GM19193 (cell line): ENCODE results near the gene EML1.

Experiments used
- POLR2A ChIP-seq: IDR thresholded peaks from 4 replicates; pipeline ENCODE4 v1.6.1; 2011; ENCODE audit not compliant: insufficient read depth, insufficient read length; ENCODE audit errors: extremely low read depth

EML1 gene

DNA sequence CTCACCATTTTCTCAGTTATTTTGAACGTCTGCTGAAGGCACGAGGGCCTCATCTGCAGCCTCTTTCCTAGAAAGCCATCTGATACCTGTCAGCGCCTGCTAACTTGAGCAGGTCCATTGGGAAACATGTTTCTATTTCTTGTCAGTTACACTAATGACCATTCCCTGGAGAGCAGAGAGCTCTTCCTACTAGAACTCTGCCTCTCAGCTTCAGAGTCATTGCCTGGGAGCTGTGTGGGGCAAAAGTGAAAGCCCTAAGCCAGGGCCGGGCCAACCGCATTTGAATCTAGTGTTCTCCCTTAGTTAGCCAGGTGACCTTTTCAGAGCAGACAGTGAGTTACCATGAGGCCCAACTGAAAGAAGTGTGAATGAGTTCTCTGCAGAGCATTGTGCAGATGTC, 135.8 kb downstream of the EML1 start:
- no peak for TF ChIP-seq POLR2A

DNA sequence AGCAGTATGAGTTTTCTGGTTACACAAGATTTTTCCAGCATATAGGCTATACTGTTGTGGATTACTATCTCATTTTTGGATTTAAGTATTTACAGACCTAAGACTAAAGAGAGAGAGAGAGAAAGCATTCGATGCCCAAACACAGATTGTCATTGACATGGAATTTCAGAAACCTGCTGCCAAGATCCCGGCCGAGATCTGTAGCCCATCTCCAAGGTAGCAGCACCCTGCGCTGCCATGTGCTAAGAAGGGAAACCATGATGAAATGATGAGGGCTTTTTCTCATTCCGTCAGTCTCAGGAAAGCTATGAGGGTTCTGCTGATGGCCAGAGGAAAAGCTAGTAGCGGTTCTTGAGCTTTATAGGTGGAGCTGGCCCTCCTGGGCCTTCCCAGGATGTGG, 136.4 kb downstream of the EML1 start:
- TF ChIP-seq POLR2A = no peak

DNA sequence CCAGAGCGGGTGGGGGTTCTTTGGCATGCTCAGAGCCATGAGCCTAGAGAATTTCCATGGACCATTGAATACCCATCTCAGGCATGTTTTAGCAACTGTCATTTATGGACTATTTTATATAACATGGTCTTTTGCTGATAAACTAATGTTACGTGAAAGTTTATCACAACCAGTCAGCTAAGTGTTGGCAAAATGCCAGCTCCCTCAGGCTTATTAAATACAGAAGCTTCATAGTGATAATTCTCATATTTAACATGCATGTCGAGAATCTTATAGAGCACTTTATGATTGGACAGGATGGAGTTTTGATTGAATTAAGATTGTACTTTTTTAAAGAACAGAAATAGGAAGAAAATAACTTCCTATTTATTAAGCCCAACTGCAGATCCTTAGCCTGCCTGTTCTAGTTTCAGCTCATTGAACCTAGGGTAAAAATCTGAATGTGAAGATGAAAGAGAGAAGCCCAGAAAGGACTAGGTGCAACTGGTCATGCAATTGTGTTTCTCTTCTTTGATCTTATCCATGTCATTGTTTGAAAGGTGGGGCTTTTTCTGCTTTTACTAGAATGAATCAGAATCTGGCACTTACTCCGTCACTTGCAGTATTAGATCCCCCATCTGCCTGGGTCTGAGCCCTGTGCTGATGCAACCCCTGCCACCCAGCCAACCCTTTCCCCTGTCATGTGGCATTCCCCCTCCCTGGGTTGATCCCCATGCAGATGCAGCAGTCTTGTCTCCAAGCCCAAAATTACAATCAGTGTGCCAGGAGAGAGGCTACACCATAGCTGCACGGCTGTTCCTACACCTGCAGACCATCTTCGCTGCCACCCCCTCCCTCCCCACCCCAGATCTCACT, 137.4 kb downstream of the EML1 start:
- no peak for TF ChIP-seq POLR2A

DNA sequence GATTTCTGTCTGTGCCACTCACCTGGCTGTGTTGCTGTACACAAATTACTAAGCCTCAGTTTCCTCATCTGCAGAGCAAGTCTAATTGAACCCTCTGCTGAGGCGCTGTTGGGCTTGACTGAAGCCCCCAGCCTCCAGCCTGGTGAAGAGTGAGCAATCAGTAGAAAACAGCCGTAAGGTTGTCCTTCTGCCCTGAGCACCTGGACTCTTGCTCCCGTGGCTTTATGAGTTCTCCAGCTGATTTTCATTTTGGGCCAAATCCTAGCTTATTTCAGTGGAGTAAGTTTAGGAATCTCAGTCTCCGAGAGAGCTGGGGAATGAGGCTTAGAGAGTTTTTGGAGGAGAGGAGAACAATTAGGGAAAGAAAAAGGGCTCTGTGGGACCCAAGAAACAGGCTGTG, 138.1 kb downstream of the EML1 start:
- no peak for TF ChIP-seq POLR2A

DNA sequence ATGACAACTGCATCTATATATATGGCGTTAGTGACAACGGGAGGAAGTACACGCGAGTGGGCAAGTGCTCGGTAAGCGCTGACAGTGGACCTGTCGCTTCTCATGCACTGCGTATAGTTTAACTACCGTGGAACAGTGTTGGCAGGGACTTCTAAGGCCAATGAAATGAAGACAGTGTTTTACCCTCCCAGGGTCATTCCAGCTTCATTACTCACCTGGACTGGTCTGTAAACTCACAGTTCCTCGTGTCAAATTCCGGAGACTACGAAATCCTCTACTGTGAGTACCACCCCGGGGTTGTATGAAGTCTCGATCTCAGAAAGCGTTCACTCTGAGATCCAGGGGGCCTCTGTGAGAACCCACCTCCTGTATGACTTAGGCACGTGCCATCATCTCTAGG, 142.8 kb downstream of the EML1 start:
- no peak for TF ChIP-seq POLR2A

DNA sequence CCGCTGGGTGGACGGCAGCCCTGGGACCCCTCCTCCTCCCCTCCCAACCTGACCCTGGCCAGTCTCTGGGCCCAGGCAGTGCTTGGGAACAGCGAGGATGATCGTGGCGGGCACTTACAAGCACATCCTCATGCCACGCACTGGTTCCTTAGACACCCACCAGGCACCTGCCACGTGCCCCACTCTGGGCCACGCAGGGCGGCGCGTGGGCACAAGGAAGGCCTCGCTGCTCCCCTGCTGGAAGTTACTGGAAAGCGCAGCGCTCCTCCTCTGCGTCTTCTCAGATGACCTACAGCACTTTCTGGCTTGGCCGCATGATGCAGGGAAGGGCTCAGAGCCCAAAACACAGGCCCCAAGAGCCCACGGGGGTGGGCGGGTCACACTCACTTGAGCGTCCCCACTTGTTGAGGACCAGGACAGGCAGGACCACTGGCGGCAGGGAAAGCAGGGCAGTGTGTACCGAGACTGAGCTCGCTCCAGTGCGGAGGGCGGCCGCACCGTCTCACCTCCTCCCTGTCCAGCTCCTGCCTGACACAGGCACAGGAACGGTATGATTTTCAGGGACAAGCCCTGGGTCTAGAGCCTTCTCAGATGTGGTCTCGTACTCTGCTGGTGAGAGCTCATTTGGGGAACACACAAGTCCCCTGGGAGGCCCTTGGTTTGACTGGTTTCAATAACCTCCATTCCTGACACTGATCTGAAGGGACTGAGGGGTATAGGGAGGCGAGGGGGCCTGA, 143.7 kb downstream of the EML1 start:
- TF ChIP-seq POLR2A = no peak

DNA sequence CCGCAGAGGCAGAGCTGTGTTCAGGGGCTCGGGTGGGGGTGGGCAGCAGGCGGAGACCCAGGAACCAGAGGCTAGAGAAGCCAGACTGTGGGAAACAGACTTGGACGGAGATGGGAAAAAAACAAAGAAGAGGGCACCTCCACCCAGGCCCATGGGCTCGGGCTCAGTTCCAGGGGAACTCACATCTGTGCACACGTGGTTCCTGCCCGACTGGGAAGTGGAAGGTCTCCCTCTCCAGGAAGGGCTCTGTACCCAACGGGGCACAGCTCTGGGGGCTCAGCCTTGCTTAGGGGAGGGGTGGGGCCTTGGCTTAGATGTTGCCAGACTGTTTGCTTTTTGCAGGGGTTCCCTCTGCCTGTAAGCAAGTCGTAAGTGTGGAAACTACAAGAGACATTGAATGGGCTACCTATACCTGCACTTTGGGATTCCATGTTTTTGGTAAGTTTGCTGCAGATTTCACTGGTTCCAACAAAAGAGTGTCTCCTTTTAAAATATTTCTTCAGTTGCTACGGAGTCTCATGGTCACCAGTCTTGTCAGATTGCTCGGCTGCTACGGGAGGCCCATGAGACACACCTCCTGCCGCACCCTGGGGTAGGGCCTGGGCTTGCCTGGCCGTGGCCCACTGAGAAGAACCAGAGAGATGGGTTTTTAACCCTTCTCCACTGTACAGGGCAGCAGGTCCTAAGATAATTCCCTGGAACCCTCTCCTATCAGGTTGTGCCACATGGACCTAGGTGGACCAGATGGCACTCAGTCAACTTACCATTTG, 144.4 kb downstream of the EML1 start:
- TF ChIP-seq POLR2A = no peak

DNA sequence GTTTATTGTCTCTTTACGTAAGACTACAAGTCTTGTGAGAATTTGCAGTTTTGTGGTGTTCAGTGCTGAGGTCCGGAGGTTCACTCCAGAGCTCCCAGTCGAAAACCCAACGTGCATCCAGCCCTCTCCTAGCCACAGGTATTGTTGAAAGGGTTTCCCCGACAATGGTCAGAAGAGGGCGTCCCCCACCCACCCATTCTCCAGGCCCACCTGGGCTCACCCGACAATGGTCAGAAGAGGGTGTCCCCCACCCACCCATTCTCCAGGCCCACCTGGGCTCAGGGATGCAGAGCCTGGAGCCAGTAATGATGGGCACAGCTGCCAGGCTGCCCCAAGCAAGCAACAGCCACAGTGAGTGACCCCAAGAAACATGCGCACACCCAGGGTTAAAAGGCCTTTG, 145.2 kb downstream of the EML1 start:
- no peak for TF ChIP-seq POLR2A

DNA sequence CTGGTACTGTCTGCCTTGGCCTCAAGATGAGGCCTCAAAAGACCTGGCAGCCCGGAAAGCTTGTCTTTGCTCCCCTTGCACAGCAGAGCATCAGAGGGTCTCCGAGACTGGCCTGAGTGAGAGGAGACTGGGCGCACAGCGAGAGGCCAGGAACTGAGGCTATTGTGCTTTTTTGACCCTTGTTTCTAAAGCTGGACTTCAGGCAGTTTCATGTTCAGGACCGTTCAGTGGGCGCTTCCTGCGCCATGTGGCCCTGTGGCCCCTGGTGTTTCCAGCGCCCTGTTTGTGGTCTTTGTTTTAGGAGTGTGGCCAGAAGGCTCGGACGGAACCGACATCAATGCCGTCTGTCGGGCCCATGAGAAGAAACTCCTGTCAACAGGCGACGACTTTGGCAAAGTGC, 145.7 kb downstream of the EML1 start:
- TF ChIP-seq POLR2A = no peak

DNA sequence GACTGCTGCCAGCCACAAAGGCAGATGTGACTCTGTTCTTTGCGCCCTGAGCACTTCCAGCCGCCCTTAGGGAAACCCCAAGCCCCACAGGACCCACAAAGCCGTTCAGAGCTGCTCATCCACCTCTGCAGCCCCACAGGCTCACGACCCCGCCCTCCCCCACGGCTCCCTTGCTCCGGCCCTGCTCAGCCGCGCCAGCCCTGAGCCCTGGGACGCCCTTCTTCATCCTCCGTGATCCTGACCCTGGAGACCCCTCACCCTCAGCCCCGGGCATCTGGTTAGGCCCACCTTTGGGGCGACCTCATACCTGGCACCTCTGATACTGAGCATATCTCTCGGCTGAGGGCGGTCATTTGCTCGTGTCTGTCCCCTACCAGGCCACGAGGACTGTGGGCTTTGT, 146.2 kb downstream of the EML1 start:
- TF ChIP-seq POLR2A = no peak

DNA sequence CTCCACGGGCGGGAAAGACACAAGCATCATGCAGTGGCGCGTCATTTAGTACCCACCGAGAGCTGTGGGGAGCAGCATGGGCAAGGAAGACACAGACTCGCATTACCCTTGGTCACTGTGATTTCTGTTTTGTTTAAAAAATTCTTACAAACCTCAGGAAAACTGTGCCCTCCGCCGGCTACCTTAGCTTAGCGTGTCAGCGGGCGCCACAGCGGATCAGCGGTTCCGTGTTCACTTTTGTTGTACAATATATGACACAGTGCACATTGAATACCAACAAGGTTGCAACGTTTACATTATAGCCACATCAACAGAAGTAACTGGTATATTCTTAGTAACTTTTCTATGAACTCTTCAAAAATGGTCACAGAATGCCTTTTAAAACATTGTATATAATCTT, 146.9 kb downstream of the EML1 start:
- no peak for TF ChIP-seq POLR2A

DNA sequence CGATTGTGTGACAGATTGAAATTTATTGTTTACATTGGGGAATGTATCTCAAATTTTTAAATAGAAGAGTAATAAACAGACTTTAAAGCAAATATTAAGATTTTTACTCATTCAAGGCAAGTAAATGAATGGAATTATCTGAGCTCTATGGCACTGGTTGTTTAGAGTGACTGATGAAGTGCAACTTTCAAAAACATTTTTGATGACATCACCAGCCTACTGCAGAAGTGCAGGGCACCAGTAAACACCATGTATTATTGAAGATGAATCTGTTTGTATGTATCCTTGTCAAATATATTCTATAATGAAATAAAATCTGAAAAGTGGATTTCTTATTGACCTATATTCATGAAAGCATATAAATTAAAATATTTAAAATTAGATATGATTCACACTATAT, 148.0 kb downstream of the EML1 start:
- no peak for TF ChIP-seq POLR2A

DNA sequence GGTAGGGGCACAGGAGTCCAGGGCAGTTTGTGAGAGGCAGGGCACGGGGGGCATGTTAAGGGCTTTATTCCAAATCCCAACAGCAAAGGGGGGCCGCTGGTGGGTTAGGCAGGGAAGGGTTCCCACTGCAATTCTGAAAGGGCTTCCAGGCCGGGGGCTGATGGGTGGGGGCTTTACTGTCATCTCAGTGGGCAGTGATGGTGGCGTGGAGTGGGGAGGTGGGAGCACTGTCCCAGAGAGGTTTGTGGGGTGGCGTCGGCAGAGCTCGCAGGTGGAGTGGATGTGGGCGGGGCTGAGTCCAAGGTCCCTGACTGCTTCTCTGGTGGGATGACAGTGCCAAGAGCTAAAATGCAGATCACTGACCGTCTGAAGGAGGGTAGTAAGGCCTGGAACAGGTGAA, 150.4 kb downstream of the EML1 start:
- TF ChIP-seq POLR2A = no peak

DNA sequence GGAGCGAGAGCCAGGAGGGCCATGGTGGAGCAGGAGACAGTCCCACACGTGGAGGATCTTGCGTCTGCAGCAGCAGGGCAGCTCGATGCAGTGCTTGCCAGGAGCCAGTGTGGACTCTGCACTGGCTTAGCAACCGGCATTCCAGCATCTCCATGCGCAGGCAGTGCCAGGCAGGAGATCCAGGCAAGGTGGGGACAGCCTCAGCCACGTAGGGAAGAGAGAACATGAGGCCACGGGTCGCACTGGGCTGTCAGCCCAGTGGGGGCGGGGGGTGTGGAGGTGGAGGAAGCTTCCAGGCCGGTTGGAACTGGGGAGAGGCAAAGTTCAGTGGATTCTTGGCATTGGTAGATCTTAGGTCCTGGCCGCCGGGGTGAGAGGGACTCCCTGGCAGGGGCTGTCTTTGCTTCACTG, 151.0 kb downstream of the EML1 start:
- no peak for TF ChIP-seq POLR2A
